Caki2 (cell line): ENCODE results near the gene CRYGC. TPM values are rescaled to one million over a fixed set of nuclear protein-coding genes. Genes with fewer than 3 reads are reported as not detected.

ENCODE experiments used
- DNase-seq: peaks from one replicate; pipeline ENCODE4 v3.0.0-alpha.2; 2015; ENCODE audit warnings: low read depth
- in situ Hi-C: cut with HindIII; loops from 2 replicates; pipeline ENCODE4 v1.10.0; 2016; ENCODE audit warnings: low sequenced_read_pairs, low pct_unique_long_range_greater_than_20kb, mixed read lengths
- total RNA-seq: library from RNA; depleted of rRNA; stranded (reverse); fragments of >200 nt; shearing (Covaris generic); gene quantifications from 2 replicates; pipeline ENCODE4 v1.2.3, GENCODE V29; 2014; ENCODE audit warnings: low replicate concordance; rRNA removed

CRYGC gene, protein sequence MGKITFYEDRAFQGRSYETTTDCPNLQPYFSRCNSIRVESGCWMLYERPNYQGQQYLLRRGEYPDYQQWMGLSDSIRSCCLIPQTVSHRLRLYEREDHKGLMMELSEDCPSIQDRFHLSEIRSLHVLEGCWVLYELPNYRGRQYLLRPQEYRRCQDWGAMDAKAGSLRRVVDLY
- not detected in 2 replicates for total RNA-seq

DNA sequence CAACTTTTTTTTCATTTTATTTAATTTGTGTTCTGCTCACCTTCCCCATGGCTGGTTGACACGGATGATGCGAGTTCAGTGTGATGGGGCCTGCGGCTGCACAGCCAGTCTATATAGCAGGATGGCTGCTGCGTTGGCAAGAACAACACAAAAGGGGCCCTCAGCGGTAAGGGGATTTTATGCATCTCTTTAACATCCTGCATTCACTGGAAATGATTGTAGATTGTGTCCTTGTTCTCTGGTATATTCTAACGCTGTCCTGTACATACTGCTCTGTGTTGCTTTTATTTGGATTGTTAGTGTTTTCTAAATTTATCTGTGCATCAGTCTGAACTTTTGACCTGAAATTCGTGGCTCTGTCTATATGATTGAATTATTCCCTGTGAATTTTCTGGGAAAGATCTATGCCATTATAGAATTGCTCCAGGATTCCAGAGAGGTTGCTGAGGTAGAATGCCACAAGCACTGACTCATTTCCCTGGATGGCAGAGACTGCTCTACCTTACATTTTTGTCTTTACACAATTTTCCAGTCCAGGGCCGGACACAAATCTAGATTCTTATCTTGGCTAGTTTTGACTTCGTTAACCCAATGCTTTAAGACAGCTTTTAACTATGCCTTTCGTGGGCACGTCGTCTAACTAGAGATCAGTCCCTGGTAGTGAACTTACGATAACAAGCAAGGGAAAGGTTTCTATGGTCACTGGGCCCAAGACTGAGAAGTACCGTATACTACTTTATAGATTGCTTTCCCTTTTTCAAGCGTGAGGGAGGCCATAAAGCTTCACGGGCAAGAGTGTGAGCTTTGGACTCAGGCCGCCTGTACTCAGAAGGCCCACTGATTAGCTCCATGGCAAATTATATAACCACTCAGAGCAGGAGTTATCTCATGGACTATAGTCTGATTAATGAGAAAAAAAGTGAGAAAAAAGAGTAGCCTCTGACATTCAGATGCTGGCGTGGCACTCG, at the start of gene CRYGC:
Gene CRYGC, minus strand, starts transcription at position 85 of the 968 bp plus-strand sequence. Its CDS starts 36 bp downstream, at position 49.
- in situ Hi-C loops, result no loop called here
- DNase-seq, result no peak

DNA sequence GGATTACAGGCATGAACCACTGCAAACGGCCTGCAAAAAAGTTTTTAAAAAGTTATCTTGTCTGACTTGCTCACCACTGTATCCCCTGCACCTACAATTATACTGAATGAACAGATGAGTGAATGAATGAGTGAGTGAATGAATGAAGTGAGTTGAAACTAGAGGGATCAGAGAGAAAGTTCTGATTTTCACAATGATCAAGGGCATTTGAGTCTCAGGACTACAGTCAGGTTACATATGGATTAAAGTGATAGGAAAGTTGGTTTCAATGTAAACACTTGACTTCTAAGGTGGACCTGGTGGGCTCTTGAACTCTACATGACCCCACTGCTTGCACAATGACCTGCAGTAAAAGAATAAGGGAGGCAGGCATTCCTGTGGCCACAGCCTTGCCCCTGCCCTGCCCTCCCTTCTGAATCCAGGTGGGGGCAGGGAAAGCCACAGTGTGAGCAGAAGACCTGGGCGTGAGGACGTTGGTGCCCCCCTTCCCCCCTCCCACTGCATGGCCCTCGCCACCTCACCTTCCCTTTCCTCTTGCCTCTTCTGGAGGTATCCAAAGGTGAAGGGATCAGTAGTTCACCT, 49.5 kb upstream of the CRYGC start:
- no peak for DNase-seq

DNA sequence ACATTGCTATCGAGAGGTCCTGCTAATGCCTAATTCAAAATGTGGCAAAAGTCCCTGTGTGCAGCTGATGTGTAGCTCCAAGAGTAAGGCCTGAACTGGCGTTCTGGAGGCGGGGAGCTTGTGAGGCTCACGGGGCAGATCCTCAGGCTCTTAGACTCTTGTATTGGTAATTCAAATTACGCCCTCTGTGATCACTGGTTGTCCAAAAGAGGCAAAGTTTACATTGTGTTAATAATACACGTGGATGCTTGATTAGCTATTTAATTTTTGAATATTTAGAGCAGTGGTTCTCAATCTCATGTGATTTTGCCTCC, 46.2 kb upstream of the CRYGC start:
- in situ Hi-C loops, result no loop called here
- no peak for DNase-seq

More for the DNA sequence above, 49.5 kb upstream of the CRYGC start:
- in situ Hi-C loops, result no loop called here

DNA sequence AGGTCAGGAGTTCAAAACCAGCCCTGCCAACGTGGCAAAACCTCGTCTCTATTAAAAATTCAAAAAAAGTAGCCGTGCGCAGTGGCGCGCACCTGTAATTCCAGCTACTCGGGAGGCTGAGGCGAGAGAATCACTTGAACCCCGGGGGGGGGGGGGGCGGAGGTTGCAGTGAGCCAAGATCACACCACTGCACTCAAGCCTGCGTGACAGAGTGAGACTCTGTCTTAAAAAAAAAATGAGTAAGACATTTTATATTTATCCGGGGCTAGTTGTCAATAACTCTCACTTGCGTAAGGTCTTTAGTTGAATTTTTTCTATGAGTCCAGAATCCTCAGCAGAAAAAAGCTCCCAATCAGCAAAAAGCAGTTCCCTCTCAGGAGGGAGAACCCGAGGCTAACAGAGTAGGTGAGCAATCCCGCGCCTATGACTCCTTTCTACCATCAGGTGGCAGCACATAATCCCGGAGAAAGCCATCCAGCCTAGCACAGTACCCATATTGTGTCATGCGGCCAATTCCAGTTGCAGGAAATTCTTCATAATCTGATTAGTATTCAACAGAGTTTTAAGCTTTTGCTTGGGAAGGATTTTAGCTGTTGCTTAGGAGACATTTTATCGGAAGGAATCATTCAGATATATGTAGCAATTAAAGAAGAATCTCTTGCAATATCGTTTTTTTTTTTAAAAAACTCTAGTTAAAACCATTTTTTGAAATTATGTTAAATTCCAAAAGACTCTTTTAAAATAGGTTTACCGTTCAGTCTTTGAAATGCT, 45.6 kb upstream of the CRYGC start:
- in situ Hi-C loops, result no loop called here
- DNase-seq, result peak; percentile 60

DNA sequence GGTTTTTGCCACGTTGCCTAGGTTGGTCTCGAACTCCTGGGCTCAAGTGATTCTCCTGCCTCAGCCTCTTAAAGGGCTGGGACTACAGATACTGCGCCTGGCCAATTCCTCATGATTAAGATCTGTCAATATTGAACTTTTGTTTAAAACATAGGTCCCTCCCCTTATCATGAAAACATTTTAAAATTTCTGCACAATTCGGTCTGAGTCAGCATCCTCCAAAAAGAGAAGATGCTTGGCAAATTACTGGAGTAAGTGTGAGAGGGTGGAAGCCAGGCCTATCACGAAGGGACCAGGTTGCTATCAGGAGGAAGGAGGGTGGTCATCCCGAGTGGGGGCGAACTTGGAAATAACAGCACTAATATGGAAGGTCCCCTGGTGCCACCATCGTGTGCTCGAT, 44.5 kb upstream of the CRYGC start:
- in situ Hi-C loops, result no loop called here
- no peak for DNase-seq

DNA sequence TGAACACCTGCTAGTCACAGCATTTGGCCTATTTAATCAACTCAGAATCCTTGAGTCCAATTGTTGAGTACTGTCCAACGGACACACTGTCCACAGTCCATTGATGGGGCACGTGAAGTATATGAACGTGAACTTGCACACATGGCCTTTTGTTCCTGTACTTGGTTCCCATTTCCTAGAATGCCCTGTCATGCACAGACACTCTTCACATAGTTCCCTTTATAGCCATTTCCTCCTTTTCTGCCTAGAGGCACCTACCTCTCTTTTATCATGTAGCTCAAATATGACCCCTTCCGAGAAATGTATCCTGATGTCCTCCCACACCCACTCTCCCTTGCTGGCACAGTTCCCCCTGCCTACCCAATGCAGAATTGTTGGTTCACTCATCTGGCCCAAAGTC, 42.5 kb upstream of the CRYGC start:
- in situ Hi-C loops, result no loop called here
- DNase-seq, result no peak

DNA sequence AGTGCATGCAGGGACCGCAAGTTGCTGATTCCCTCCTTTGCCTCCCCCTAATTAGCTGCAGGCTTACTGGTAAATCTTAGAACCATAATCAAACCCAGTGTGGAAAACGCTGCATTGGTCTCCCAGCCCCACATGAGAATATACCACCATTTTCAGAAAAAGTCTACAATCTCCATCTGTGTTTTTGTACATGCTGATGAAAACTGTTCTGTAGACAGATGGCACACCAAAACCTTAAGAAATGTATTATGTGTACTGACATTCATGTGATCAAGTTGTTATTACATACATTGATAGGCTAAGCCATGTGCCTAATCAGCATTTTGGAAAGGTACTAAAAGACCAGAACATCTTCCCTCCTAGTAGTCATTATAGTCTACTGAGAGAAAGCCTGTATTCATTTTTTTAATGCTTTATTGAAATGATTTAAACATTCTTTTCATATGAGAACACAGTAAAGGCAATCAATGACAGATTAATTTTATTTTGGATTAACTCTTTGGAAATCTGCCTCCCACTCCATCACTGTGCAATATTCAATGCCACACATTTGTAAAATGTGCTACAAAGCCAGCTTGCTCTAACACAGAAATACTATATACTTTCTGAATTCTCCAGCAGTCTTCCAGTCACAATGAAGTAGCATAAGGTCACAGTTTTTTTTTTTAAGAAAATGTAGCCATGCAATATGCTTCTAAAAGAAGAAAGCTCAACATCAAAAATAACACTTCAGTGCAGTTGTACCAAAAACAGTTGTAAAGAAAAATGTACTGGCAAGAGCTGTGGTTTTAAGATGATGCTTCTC, 35.5 kb upstream of the CRYGC start:
- no peak for DNase-seq
- in situ Hi-C loops, result no loop called here

DNA sequence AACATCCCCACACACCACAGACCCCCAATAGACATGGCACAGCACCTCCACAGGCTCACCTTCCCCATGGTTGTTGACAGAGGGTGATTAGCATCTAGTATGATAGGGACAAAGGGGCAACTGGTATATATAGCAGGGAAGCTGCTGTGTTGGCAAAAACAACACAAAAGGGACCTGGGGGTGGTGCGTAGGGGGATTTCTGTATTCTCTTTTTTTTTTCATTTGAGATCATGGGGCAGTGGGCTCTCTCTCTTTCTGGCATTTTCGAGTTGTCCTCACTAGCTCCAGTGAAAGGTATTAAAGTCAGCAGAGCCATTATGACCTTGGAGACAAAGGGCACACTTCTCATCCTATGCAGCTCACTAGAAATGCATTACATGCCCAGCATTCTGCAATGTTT, 33.9 kb upstream of the CRYGC start, which contains the start of gene CRYGA:
Gene CRYGA, minus strand, starts transcription at position 101 of the 400 bp plus-strand sequence. Its CDS starts 33 bp downstream, at position 68.
- DNase-seq, result no peak
- in situ Hi-C loops, result no loop called here

DNA sequence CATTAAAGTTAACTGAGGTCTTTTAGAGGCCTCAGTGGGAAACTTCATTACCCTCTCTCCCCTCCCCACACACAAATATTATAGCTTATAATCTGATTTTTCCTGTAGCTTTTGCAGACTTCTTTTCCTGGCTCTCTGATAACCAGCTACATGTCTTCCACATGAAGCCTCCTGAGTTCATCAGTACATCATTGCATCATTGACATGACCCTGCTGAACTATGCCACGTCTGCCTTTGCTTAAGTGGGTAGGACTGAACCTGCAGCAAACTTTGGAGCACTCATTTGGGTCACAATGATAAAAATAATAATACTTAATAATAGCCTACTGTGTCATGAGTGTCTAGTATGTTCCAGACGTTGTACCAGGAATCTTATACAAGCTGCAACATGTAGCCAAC, 26.8 kb upstream of the CRYGC start:
- DNase-seq, result no peak
- in situ Hi-C loops, result no loop called here

DNA sequence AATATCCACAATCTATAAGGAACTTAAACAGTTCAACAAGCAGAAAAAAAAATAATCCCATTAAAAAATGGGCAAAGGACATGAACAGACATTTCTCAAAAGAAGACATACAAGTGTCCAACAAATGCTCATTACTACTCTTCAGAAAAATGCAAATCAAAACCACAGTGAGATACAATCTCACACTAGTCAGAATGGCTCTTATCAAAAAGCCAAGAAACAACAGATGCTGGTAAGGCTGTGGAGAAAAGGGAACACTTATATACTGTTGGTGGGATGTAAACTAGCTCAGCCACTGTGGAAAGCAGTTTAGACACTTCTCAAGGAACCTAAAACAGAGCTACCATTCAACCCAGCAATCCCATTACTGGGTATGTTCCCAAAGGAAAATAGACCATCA, 23.5 kb upstream of the CRYGC start:
- no peak for DNase-seq
- in situ Hi-C loops, result no loop called here

DNA sequence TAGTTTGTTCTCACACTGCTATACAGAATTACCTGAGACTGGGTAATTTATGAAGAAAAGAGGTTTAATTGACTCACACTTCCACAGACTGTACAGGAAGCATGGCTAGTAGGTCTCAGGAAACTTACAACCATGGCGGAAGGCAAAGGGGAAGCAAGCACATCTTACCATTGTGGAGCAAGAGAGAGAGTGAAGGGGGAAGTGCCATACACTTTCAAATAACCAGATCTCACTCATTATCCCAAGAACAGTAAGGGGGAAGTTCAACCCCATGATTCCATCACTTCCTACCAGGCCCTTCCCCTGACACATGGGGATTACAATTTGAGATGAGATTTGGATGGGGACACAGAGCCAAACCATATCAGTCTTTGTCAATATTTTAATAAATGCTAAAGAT, 21.3 kb upstream of the CRYGC start:
- in situ Hi-C loops, result no loop called here
- no peak for DNase-seq

DNA sequence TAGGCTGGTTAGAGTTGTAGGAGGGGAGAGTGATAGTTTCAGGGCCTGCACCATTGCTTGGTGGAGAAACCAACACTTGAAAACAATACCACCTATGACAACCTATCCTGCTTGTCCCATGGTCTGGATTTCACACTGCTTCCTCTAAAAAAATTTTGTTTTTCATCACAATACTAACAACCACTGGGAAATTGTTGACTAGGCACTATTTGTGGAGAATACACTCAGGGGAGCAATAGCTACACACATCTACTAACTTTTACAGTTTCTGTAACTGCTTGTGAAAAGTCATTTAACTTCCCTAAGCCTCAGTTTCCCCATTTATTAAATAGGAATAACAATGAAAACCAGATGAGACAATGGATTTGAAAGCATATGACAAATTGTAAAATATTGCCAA, 20.5 kb upstream of the CRYGC start:
- in situ Hi-C loops, result no loop called here
- no peak for DNase-seq

DNA sequence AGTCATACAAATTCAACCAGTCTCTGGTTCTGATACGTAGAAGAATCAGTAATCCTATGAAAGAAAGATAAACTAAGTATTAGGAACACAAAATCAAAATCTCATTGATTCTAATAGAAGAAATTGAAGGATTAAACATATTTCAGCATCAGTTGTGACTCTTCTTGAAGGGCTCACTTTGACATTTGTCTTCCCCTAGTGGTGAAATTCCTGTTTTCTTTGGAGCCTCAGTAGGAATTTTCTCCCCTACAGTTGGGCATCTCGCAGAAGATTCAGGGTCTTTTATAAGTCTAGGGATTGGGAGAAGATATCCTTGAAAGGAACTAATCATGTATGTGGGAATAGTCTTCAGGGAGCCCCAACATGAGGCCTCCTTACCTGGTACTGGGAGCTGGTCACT, 19.2 kb upstream of the CRYGC start:
- DNase-seq, result no peak
- in situ Hi-C loops, result no loop called here

DNA sequence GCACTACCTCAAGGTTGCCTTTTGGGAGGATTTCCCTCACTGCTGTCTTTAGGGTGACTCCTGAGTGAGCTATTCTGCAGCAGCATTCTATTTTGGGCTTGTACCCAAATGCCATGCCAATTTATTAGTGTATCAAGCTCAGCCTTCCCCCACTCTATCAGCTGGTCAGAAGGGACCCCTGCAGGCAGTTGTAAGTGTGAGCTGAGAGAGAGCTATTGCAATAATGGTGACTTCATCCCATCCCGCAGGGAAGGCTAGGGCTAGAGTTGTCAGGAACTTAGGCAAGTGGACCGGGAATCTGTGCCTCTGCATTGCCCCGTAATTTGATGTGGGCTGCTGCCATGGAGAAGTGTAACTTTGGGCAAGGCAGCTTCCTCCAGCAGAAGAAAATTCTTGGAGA, 18.1 kb upstream of the CRYGC start:
- in situ Hi-C loops, result no loop called here
- DNase-seq, result no peak

DNA sequence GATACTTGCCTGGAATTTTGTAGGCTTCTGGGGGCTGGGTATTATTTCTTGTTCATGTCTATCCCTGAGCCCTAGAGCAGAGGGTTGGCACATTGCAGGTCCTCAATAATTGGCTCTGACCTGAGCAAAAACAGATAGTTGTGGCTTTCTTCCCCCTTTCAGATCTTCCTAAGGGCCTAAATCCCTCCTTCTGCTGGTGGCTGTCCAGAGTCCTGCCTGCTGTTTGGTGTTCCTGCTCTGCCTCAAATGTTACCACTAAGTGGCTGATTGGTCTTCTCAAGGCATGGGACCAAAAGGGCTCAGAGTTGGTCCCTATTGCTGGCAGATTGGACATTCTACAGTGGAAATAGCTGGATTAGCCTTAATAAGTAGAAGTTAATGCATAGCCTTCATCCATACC, 17.4 kb upstream of the CRYGC start:
- DNase-seq, result no peak
- in situ Hi-C loops, result no loop called here

DNA sequence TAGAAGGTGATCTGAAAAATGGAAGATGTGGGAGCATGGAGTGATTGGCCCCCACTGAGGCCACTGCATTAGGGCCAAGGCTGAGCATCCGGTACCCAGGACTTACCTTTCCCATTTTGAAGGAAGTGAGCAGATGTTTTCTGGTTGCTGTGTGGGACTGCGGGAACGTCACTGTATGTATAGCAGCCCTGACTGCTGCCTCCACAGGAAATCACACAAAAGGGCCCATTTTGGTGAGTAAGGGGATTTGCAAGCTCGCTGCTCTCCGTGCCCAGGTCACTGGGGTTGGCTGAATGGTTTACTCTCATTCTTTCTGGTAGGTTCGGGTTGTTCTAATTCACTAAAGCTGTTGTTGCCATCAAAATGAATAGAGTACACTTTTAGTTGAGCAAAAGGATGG, 16.4 kb upstream of the CRYGC start, which contains the start of gene CRYGB:
Gene CRYGB, minus strand, starts transcription at position 153 of the 400 bp plus-strand sequence. Its CDS starts 38 bp downstream, at position 115.
- in situ Hi-C loops, result no loop called here
- no peak for DNase-seq

DNA sequence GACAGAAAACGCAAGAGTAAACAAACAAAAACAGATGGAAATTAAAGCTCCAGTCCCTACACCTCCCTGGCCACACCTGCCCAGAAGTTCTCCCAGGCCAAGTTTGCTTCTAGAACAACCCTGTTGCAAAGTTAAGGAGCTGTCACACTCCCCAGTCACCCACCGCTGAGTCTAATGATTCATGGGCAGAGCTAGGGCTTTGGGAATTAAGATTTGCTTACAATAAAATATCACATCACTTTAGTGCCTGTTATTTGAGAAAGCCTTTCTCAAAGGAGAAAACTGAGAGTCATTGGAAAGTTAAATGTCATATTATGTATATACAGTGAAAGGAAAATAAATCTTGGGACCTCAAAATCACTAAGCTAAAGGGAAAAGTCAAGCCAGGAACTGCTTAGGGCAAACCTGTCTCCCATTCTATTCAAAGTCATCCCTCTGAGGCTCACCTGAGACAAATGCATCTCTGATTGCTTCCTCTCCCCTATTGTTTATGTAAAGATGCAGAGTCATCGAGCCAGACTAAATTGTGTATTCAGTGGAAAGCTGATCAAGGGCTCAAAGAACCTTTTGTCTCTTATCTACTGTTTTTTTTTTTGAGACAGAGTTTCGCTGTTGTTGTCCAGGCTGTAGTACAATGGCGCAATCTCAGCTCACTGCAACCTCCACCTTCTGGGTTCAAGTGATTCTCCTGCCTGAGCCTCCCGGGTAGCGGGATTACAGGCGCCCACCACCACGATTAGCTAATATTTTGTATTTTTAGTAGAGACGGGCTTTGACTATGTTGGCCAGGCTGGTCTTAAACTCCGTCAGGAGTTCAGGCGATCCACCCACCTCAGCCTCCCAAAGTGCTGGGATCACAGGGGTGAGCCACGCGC, 13.5 kb upstream of the CRYGC start:
- no peak for DNase-seq
- in situ Hi-C loops, result no loop called here
